RWPE2 (cell line): Measurements from ENCODE around the gene SLC26A8.

Source experiments
- ATAC-seq: fragments of 200-7000 bp; cut with Tn5 transposase; 3 replicates; pipeline ENCODE4 v1.9.1; 2021; ENCODE audit warnings: low read depth
- DNase-seq: peaks from one replicate; pipeline ENCODE4 v3.0.0-alpha.2; 2020; ENCODE audit warnings: low spot score
- H3K27ac ChIP-seq: fragments of 450-650 bp; 2 replicates; pipeline ENCODE4 v1.5.1; 2017; ENCODE audit warnings: mild to moderate bottlenecking; ENCODE audit not compliant: poor library complexity, severe bottlenecking
- H3K27me3 ChIP-seq: fragments of 250-450 bp; sonication (Bioruptor Pico); 2 replicates; pipeline ENCODE4 v1.5.1; 2021; ENCODE audit warnings: mild to moderate bottlenecking, moderate library complexity; ENCODE audit not compliant: insufficient read depth, poor library complexity, severe bottlenecking
- H3K36me3 ChIP-seq: fragments of 250-450 bp; sonication (Bioruptor Pico); 2 replicates; pipeline ENCODE4 v1.5.1; 2020; ENCODE audit warnings: low read depth, mild to moderate bottlenecking, moderate library complexity
- H3K4me1 ChIP-seq: fragments of 250-450 bp; sonication (Bioruptor Pico); 2 replicates; pipeline ENCODE4 v1.5.1; 2021; ENCODE audit warnings: mild to moderate bottlenecking, moderate library complexity; ENCODE audit not compliant: insufficient read depth, poor library complexity, severe bottlenecking
- H3K4me3 ChIP-seq: fragments of 250-450 bp; sonication (Bioruptor Pico); 2 replicates; pipeline ENCODE4 v1.5.1; 2021; ENCODE audit warnings: mild to moderate bottlenecking, moderate library complexity; ENCODE audit not compliant: severe bottlenecking
- H3K9me3 ChIP-seq: fragments of 250-450 bp; sonication (Bioruptor Pico); 2 replicates; pipeline ENCODE4 v1.5.1; 2021; ENCODE audit warnings: mild to moderate bottlenecking, moderate library complexity; ENCODE audit not compliant: severe bottlenecking
- TF ChIP-seq, protein P1 (sequence below): fragments of 450-650 bp; IDR thresholded peaks from one replicate; pipeline ENCODE4 v1.5.1; 2017; ENCODE audit warnings: mild to moderate bottlenecking, moderate library complexity; ENCODE audit not compliant: poor library complexity, severe bottlenecking

The SLC26A8 gene

DNA sequence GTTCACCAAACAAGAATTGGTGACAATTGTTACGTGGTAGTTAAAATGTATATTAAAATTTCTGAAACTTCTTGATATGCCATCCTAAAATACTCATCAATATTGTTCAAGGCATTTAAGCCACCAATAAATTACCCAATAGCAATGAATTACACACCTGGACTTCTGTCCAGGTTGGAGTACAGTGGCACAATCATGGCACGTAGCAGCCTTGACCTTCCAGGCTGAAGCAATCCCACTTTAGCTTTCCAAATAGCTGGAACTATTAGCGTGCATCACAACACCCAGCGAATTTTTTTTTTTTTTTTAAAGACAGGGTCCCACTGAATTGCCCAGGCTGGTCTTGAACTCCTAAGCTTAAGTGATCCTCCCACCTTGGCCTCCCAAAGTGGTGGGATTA, 120.8 kb downstream of the SLC26A8 start:
- H3K9me3 ChIP-seq, result no peaks in the 10 kb centered on the region
- no peak for DNase-seq
- H3K36me3 ChIP-seq, result peaks cover 54% of the 10 kb centered on the region
- TF ChIP-seq, protein P1, sequence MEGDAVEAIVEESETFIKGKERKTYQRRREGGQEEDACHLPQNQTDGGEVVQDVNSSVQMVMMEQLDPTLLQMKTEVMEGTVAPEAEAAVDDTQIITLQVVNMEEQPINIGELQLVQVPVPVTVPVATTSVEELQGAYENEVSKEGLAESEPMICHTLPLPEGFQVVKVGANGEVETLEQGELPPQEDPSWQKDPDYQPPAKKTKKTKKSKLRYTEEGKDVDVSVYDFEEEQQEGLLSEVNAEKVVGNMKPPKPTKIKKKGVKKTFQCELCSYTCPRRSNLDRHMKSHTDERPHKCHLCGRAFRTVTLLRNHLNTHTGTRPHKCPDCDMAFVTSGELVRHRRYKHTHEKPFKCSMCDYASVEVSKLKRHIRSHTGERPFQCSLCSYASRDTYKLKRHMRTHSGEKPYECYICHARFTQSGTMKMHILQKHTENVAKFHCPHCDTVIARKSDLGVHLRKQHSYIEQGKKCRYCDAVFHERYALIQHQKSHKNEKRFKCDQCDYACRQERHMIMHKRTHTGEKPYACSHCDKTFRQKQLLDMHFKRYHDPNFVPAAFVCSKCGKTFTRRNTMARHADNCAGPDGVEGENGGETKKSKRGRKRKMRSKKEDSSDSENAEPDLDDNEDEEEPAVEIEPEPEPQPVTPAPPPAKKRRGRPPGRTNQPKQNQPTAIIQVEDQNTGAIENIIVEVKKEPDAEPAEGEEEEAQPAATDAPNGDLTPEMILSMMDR, result no peak
- H3K4me3 ChIP-seq, result no peak overlapping the region
- no peak for ATAC-seq
- H3K27ac ChIP-seq, result no peak overlapping the region
- H3K27me3 ChIP-seq, result no peaks in the 10 kb centered on the region
- H3K4me1 ChIP-seq, result peaks cover 7% of the 10 kb centered on the region

- no peaks in the 10 kb centered on the region for H3K9me3 ChIP-seq
- no peak for DNase-seq
- TF ChIP-seq, protein P1, result no peak
- no peak for ATAC-seq
- H3K27ac ChIP-seq, result no peak overlapping the region
- H3K4me1 ChIP-seq, result no peaks in the 10 kb centered on the region
- no peaks in the 10 kb centered on the region for H3K27me3 ChIP-seq
- H3K4me3 ChIP-seq, result no peak overlapping the region
- H3K36me3 ChIP-seq, result peaks cover 61% of the 10 kb centered on the region
Observed at GRCh38 chr6:35900448-35900847, 124.0 kb downstream of the SLC26A8 start.

DNA sequence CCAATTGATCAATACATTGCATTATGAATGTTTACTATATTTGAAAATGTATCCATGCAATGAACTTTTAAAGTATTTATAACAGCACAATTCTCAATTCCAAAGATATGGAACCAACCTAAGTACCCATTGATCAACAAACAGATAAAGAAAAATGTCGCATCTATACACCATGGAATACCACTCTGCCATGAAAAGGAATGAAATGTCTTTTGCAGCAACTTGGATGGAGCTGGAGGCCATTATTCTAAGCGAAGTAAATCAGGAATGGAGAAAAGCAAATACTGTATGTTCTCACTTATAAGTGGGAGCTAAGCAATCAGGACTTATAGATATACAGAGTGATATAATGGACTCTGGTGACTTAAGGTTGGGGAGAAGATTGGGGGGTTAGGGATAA, 126.4 kb downstream of the SLC26A8 start:
- Histone ChIP-seq H3K27me3 (no peaks in the 10 kb centered on the region), H3K4me1 (no peaks in the 10 kb centered on the region), H3K4me3 (no peak overlapping the region), H3K27ac (no peak overlapping the region), H3K36me3 (peaks cover 44% of the 10 kb centered on the region), H3K9me3 (no peaks in the 10 kb centered on the region)
- TF ChIP-seq, protein P1, result no peak
- DNase-seq (no peak), ATAC-seq (no peak)

DNA sequence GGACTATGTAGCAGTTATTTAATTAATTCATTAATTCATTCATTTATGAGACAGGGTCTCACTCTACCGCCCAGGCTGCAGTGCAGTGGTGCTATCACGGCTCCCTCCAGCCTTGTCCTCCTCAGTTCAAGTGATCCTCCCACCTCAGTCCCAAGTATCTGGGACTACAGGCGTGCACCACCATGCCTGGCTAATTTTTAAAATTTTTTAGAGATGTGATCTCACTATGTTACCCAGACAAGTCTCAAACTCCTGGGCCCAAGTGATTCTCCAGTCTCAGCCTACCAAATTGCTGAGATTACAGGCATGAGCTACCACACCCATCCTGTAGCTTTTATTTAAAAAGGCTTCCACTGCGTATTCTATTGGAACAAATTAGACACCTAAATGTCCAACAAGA, 127.0 kb downstream of the SLC26A8 start:
- DNase-seq (no peak), ATAC-seq (no peak)
- no peaks in the 10 kb centered on the region for H3K27me3 ChIP-seq
- no peaks in the 10 kb centered on the region for H3K9me3 ChIP-seq
- H3K4me3 ChIP-seq, result no peak overlapping the region
- no peak overlapping the region for H3K27ac ChIP-seq
- H3K36me3 ChIP-seq, result peaks cover 44% of the 10 kb centered on the region
- H3K4me1 ChIP-seq, result no peaks in the 10 kb centered on the region
- TF ChIP-seq, protein P1, result no peak

GRCh38 chr6:35897036-35897435, 127.4 kb downstream of the SLC26A8 start:
- TF ChIP-seq, protein P1, result no peak
- no peak for DNase-seq
- H3K4me1 ChIP-seq, result no peaks in the 10 kb centered on the region
- H3K4me3 ChIP-seq, result no peak overlapping the region
- no peaks in the 10 kb centered on the region for H3K9me3 ChIP-seq
- no peak for ATAC-seq
- H3K27me3 ChIP-seq, result no peaks in the 10 kb centered on the region
- no peak overlapping the region for H3K27ac ChIP-seq
- H3K36me3 ChIP-seq, result peaks cover 45% of the 10 kb centered on the region
